HG03139 (cell line): ENCODE measurements around the gene OR1E1.
"Not testable (repeated sequence)": the region's sequence is repeated elsewhere in the genome, so short reads cannot be mapped to it uniquely, and the experiment has no call there.

Source experiments
- ATAC-seq: cut with Tn5 transposase; IDR thresholded peaks from one replicate; pipeline ENCODE4 v1.9.1; 2021; ENCODE audit not compliant: unreplicated experiment

The OR1E1 gene

DNA sequence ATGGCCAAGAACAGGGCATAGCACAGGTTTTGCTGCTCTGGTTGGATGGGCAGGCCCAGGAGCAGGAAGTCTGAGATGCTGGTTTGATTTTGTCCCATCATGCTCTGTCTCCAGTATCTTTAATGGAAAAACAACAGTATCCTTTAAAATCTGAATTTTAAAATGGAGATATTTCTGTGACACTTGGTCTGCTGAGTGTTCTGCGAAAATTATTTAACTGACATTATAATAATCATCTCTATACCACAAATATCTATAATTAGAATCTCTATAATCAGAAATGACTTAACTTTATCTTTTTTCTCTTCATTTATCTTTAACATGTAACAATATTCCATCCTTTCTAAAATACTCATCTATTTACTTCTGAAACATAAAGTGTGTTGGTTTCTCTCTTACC lies at the start of gene OR1E1:
Gene OR1E1 (minus strand): TSS at position 101 of the 400 bp plus-strand sequence. CDS start 0 bp downstream, at position 101.
- no peak for ATAC-seq

DNA sequence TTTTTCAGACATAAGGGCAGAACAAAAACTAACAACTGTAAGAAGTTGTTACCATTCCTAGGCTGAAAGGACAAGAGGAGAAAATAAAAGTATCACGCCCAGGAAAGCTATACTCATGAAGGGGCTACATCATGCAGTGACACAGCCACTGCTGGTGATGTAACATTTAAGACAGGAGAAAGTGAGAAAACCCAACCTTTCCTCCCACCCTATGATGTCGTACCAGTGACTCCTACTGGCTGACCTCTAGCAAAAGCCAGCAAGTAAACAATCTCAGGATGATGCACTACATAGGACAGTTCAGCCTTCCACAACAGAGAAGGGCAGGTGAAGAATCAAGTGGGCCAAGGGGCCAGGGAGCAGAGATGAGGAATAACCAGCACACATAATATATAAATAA lies 49.4 kb upstream of the OR1E1 start:
- no peak for ATAC-seq

- ATAC-seq: no peak
Measured at GRCh38 chr17:3440451-3440850, 42.2 kb upstream of the OR1E1 start.

DNA sequence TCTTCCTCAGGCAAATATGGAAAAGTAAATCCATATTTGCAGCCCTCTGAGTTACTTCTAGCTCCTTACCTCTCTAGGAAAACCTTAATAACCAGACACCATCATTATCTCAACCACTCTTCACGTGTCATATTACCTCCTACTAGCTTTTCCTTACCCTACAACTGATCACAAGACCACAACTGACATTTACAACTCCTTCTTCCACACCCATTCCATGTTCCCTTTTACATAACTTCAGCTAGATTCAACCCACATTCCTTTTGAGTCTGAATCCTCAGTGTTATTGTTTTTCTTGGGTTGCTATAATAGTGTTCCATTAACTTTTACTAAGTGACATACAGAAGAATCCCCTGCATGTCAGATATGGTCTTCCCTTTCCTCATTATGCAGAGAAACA lies 40.2 kb upstream of the OR1E1 start:
- no peak for ATAC-seq

- no peak for ATAC-seq
Measured at GRCh38 chr17:3433741-3434140, 35.5 kb upstream of the OR1E1 start, which contains the start of gene OR1E2. Gene OR1E2, minus strand, starts transcription at chr17:3433841. Its CDS starts 0 bp downstream, at chr17:3433841.

DNA sequence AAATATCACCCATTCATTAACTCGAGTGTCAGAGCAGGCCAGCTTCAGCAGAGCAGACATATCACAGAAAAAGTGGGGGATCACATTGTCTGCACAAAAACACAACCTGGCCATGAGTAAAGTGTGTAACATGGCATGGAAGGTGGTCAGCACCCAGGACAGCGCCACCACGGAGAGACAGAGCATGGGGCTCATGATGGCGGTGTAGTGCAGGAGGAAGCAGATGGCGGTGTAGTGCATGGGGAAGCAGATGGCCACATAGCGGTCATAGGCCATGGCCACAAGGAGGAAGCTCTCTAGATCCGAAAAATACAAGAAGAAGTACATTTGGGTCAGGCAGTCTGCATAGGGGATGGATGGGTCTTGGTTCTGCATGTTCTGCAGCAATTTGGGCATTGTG lies 35.0 kb upstream of the OR1E1 start:
- not testable (repeated sequence) for ATAC-seq

DNA sequence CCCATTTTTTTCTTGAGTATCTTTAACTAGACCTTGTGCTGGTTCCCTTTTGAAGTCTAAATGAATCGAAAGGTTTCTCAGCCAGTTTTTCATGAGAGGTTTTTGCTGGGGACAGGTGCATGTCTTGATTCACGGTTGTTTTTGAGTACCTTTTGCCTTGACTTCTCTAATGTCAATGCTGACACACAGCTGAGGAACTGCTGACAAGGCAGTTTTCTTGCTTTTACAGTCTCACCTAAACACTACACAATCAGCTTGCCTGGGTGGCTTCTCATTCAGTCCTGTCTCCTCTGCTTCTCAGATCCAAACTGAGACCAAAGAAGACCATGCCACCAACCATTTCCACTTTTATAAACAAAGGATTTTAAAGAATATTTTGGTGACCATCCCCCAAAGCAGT lies 20.0 kb upstream of the OR1E1 start:
- no peak for ATAC-seq

- ATAC-seq: no peak
Measured at GRCh38 chr17:3415610-3416009, 17.4 kb upstream of the OR1E1 start.

DNA sequence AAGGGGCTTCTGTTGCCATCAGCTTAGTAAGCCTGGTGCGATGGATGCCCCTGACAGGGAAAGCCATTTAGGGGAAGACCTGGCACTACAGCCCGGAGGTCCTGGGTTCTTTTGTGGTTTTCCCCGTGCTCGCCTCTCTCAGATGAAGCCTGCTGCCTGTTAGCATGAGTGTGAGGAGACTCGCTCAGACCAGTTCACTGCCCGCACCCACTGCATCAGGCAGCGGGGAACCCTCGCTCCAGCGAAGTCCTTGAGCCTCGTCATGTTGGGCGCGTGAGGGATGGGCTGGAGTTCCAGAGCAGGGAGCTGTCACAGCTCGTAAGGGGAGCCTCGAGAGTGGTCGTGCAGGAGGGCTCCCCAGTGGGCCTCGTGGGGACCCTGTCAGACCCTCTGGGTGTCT lies 14.0 kb upstream of the OR1E1 start:
- ATAC-seq: not testable (repeated sequence)

DNA sequence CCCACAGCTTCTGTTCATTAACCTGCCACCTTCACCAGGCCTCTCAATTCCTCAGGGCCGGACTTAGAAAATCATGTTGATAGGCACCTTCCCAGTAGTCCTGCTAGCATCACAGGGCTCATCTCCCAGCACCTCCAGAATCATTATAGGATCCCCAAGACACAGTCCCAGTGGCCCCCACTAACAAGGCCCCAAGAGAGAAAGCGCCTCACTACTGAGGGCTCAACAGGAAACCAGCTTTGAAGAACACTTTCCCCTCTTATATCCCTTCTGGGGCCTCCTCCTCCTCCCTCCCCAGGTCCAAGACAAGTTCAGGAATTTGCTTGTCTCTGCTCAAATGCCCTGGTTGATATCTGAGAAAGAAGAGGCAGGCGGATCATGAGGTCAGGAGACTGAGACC lies 12.9 kb upstream of the OR1E1 start, which contains the start of gene OR3A3:
Gene OR3A3 (plus strand): TSS at position 301 of the 400 bp plus-strand sequence.
- ATAC-seq: no peak

GRCh38 chr17:3403856-3404255 lies 5.6 kb upstream of the OR1E1 start:
- not testable (repeated sequence) for ATAC-seq

DNA sequence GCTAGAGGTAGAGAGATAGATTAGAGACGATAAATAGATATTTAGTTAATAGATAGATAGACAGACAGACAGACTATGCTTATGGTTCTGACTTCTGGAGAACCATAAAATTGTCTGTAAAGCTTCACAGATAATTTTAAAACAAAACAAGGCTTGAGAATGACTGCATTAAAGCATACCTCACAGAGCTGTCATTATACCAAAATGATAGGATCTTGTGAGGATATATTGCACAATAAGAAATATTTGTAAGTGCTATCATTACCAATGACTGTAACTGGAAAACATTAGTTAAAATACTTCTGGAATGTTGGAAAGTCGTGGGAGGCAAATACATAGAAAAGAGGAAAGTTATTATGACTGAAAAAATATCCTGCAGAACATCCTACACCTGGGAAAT lies 3.6 kb upstream of the OR1E1 start:
- ATAC-seq: no peak

- no peak for ATAC-seq
Measured at GRCh38 chr17:3400055-3400454, 1.8 kb upstream of the OR1E1 start.

- not testable (repeated sequence) for ATAC-seq
Measured at GRCh38 chr17:3397801-3398200, 409 bp downstream of the OR1E1 start.

DNA sequence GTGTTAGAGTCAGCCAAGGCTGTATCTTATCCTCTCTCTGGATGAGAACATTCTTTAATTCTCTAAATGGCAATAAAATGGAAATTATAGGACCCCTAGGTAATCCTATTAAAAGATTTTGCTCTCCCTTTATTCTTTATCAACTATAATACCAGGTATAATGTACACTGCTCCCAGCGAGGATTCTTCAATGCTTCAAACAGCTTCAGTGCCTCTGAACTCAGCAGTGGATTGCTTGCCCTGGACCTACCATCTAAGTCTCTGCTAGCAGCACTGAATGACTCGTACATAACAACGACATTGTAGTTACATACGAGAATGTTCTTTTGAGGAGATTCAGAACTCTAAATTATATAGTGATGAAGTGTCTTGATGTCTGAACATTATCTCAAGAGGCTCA lies 8.4 kb downstream of the OR1E1 start:
- ATAC-seq: no peak

GRCh38 chr17:3385869-3386816 lies 12.1 kb downstream of the OR1E1 start, which contains the start of gene OR3A2:
Gene OR3A2, minus strand, starts transcription at chr17:3386308.
- ATAC-seq: no peak

DNA sequence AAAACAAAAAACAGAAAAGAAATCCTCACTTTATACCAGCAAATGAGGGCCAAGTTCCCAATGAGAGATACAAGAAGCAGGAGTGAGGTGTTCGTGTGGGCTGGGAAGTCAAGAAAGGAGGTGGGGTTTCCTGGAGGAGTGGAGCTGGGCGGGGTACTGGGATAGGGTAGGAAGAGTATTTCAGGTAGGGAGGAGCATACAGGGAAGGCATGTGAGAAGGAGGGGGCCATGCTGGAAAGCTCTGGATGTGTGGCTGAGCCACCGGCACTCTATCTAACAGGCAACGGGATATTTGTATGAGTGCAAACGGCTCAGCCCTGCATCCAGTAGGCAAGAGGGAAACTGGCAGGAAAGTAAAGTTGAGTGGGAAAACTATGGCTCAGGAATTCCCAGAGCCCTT lies 16.3 kb downstream of the OR1E1 start:
- no peak for ATAC-seq

DNA sequence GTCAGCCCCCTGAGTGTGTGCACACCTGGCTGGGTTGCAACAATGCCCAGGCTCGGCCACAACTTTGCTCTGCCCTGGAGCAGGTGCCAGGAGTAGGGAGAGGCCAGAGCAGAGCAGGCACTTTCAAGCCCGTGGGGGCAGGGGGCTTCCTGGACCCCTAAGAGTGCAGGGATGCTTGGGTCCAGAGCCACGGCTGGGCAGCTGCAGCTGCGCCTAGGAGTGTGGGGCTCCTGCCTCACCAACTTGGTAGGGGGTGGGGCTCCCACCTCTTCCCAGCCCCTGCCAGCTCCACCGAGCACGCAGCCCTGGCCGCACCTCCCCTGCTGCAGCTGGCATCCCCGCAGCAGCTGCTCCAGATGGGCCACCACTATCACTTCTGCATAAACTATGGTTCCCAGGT lies 19.9 kb downstream of the OR1E1 start:
- no peak for ATAC-seq

GRCh38 chr17:3371167-3371566 lies 27.0 kb downstream of the OR1E1 start:
- ATAC-seq: not testable (repeated sequence)
